Inflammatory macrophage treated with lipopolysaccharide for 4 hours (primary cell): ENCODE data around the gene AREL1.
A peak's percentile ranks its signal among the peaks of the same experiment; 100 is the strongest.

Experiments
- DNase-seq: peaks from one replicate; pipeline ENCODE4 v3.0.0-alpha.2; 2020

AREL1 gene

GRCh38 chr14:74697011-74697410, 15.9 kb downstream of the AREL1 start:
- DNase-seq: no peak

DNA sequence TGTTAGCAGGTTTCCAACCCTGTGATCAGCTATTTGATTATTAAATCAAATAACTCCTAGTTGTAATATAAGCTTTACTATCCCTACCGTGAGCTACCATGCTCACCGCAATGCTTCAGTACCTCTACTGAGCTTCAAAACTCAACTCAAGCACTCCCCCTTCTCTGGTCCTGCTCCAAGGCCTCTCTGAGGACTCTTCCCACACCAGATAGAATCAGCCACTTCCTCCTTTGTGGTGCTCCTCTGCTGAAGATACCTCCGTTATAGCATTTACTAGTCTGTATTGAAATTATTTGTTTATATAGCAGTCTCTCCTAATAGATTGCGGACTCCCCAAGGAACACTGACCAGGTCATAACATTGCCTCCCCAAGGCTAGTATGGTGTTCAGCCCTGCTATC, 17.5 kb downstream of the AREL1 start:
- no peak for DNase-seq

DNA sequence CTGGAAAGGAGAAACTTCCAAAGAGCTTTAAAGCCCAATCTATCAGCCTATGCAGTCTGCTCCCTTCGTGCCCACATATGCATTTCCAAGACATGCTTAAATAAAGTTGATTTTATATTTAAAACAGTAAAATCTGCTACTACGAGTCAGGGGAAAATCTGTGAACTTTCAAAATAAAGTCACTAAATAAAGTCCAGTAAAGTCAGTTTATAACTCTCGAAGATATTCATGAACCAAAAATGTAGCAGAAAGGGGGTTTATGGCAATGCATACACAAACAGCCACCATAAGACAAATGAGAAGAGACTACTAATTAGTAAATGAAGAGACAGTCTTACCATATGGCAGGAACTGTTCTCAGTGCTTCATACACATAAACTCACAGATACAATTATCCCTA, 19.7 kb downstream of the AREL1 start:
- no peak for DNase-seq

- no peak for DNase-seq
These were observed 21.4 kb downstream of the AREL1 start for GRCh38 chr14:74691456-74691855.

GRCh38 chr14:74685921-74686678, 26.8 kb downstream of the AREL1 start:
- DNase-seq: no peak

DNA sequence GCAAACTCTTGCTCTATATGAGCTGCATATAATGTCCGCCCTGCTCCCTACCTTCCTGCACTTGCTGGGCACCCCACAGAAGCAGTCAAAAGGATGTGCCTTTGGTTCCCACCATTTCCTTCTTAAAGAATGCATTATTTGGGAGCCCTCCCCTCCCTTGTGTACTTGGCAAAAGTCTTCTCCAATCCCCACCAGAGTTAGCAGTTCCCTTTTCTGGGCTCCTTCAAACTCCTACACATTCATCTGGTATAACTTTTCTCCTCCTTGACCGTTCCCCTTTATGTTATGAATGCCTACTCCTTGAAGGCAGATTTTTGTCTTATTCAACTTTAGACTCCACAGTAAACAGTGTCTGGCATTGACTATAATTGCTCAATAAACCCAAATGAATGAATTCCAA, 27.8 kb downstream of the AREL1 start:
- DNase-seq: peak; percentile 63

- peak; percentile 66 for DNase-seq
These were observed 28.4 kb downstream of the AREL1 start for GRCh38 chr14:74684434-74684833.

DNA sequence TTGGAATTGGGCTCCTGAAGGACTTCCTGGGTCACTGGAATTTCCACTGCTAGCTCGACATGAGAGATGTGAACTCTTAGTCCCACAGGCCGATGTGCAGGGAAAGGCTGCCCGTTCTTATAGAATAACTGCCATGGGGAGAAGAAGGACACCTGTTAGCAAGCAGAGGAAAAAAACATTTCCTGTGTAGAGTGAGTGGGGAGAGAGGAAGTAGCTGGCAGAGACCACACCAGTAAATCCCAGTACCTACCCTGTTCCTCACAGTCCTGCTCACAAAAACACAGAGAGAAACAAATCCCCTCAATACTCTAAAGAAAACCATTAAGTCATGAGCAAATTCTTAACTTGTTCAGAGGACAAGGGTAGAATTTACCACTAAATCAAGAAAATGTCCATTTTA, 29.5 kb downstream of the AREL1 start:
- DNase-seq: no peak

DNA sequence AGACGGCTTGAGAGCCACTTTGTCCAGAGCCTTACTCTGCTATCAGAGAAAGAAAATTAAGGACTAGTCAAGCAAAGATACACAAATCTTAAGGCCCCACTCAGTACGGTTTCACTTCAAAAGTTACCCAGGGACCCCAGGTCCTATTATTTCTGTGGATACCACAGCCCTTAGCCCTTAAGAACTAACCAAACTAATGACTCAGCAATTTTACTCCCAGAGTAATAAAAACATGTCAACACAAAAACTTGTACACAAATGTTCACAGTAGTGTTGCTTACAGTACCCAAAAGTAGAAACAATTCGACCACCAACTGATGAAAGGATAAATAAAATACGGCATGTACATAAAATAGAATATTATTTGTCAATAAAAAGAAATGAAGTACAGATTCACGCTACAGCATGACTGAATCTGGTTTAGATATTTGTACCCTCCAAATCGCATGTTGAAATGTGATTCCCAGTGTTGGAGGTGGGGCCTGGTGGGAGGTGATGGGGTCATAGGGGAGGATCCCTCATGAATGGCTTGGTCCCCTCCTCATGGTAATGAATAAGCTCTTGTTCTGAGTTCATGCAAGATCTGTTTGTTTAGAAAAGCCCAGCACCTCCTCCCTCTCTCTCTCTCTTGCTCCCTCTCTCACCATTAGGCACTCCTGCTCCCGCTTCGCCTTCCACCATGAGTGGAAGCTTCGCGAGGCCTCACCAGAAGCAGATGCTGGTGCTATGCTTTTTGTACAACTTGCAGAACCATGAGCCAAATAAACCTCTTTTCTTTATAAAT, 30.5 kb downstream of the AREL1 start:
- DNase-seq: no peak

DNA sequence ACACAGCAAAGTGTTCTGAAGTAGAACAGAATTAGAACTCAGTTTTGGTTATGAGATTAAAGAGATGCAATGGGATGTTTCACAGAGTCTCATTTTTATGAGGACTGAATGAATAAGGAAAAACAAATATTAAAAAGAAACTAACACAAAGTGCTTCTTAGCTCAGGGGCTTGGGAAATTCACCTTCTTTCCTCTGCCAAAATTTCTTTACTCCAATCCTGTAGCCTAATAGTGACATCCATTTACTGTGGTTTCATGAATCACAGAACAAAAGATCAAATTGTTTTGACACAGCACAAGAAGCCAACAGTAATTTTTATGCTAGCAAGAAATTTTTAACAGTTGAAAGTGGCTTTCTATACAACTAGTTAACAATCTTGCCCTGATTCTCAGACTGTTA, 37.7 kb downstream of the AREL1 start:
- DNase-seq: no peak

DNA sequence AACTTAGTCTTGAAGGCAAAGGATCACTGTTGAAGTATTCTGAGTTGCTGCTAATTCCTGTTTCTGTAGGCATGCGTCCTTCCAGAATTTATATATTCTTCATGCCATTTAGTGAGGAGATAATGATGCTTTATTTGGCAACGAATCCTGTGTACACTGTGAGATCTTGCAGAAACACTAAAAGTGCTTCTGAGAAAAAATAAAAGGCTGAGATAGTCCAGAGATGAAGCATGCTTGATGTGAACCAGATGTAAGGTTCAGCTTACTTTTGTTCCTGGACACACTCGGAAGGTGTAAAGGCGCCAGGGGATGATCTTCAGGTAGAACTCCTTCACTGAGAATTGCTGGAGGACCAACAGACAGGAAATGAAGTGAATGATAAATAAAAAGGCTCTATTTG, 39.1 kb downstream of the AREL1 start:
- DNase-seq: no peak

DNA sequence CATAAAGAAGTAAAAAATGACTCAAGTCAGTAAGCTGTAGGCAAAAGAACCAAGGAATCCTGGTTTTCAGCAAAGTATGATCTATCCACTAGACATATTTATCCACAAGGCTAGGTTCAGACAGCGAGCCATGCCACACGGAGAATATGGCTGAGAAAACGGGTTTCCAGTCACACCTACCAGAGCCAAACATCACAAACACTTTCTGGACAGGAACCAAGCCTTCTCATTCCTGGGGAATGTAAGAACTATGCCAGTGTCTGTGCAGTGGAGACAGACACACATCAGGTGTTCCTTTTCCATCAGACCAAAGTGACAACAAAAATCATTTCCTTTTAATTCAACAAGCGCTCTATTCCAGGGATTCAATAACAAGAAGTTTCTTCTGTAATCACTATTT, 41.1 kb downstream of the AREL1 start:
- DNase-seq: no peak

GRCh38 chr14:74670726-74671411, 42.0 kb downstream of the AREL1 start:
- peak; percentile 12 for DNase-seq

DNA sequence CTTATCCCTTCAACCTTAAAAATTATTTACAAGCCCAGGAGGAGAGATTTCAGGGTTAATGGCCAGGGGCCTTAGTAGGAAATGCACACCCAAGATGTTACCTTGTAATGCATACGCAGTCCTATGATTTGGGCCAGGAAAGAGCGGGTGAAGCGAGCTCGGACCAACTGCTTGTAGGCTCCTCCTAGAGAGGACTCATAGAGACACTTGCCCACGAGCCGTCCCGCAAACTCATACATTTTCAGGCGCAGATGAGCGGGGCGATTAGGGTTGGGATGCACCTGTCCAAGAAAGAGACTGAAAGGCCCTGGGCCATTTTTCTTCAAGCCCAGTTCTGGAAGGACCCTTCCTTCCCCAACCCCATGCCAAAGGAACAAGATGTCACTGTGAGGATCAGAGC, 43.0 kb downstream of the AREL1 start:
- no peak for DNase-seq

- peak; percentile 27 for DNase-seq
These were observed 43.6 kb downstream of the AREL1 start for GRCh38 chr14:74669256-74669655.

DNA sequence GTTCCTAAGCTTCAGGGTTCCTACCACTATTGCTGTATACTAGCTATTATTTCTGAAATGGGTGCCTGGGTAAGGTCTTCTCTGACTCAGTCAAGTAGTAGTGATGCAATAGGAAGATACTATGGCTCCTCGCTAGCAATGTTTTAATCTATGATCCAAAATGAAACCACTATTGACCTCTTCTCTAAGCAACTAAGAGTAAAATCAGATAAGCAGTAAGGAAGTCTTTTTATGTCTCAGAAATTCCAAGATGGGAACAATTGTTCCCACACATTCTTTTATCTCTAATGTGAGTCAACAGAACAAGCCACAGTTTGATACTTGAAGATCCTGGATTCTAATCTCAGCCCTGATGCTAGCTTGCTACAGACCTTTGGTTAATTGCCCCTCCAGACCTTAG, 45.1 kb downstream of the AREL1 start:
- DNase-seq: peak; percentile 6

DNA sequence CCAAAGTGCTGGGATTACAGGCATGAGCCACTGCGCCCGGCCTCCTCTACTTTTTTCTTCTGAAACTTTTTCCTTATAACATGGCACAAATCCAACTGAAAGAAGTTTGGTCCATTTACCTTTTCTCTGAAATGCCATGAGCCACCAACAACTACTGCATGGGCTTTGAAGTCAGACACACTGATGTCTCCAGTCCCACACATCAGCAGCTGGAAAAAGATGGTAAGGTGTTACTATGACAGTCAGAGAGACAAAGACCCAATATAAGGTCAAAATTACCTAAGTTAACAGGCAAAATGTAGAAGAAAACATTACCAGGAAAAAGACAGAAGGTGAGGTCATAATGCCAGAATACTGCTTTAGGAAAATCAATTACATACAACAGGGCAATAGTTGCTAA, 48.2 kb downstream of the AREL1 start:
- DNase-seq: no peak

GRCh38 chr14:74663884-74664283, 49.0 kb downstream of the AREL1 start:
- DNase-seq: no peak

- no peak for DNase-seq
These were observed 51.0 kb downstream of the AREL1 start for GRCh38 chr14:74661726-74662450.

- no peak for DNase-seq
These were observed 52.0 kb downstream of the AREL1 start for GRCh38 chr14:74660863-74661262.

DNA sequence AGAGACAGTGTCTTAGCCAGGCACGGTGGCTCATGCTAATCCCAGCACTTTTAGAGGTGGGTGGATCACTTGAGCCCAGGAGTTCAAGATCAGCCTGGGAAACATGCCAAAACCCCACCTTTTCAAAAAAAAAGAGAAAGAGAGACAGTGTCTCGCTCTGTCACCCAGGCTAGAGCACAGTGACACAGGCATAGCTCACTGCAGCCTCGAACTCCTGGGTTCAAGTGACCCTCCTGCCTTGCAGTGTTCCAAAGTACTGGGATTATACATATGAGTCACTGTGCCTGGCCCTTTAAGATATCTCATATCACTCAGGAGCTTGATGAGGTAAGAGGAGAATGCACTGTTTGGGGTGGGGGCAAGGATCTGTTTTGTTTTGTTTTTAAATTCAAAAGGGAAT, 52.7 kb downstream of the AREL1 start:
- no peak for DNase-seq

DNA sequence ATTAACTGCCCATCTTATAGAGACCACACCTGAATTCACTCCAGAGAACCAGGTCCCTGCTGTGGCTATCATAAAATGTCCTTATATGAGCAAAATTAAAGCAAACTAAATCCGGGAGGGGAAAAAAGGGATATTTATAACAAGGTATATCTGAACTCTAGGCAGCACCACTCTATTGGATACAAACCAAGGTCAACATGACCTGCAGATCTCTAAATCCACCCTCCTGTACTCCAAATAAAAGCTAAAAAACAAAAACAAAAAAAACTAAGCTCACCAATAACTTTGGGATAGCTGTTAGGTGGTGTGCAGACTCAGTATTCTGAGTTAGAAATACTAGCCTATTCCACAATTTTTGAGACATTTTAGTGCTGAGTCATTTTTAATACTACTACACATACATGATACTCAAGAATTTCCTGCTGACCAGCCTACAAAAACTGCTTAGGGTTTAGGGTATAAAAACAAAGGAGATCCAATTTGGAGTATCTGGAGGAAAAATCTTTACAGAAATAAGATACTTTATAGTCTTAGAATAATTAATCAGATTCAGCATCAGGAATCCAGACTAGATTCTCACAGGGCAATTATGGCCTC, 54.2 kb downstream of the AREL1 start:
- no peak for DNase-seq

- DNase-seq: no peak
These were observed 55.9 kb downstream of the AREL1 start for GRCh38 chr14:74656964-74657363.
